Hepatic stellate cell (primary cell): Measurements from ENCODE around the gene AOPEP.

ENCODE experiments used
- DNase-seq: peaks from one replicate; pipeline ENCODE4 v3.0.0; 2011; ENCODE audit warnings: low spot score

AOPEP gene

DNA sequence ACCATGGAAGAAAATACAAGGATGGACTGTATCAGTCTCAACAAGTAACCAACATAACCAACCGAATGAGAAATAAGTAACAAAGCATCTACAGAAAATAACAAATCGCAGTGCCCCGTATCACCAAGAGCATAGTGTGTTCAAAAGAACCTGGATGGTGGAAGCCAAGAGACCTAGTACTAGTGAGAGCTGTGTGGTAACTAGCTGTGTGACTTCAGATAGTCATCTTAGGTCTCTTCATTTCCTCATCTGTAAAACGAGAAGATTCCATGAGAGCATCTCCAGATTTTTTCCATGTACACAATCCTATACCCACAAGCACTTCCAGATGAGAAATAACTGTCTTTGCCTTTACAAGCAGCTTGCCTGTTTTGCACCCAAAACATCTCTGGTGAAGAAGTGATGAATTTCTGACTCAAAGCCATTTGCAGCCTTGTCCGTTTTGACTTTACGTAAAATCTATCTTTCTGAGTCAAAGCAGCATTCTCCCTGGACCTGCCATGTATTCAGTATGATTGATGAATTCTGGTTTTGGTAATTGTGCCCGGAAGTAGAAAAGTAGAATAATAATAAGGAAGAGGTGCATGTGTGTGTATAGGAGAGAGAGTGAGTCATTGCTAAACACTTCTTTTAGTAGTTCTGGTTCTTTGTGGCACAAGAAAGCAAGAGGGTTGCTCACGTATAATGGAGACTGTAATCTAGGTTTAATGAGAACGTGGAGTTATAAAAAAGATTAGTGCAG lies 41.0 kb downstream of the AOPEP start:
- DNase-seq = no peak

DNA sequence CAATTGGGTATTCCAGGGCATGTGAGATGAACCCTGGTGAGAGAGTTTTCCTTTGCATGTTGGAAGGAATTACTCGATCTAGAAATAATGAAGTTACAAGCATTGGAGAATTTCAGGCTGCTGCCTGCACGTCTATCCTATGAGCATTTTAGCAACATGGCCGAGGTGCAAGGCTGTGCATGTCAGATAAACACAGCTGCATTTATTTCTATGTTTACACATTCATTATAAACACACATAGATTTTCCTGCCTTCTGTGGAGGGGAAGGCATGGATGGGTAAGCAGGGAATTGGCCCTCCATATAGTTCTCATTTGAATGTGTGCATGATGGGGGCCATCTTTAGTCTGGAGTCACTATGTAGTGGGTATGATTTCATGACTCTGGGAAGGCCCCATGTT lies 42.3 kb downstream of the AOPEP start:
- no peak for DNase-seq

DNA sequence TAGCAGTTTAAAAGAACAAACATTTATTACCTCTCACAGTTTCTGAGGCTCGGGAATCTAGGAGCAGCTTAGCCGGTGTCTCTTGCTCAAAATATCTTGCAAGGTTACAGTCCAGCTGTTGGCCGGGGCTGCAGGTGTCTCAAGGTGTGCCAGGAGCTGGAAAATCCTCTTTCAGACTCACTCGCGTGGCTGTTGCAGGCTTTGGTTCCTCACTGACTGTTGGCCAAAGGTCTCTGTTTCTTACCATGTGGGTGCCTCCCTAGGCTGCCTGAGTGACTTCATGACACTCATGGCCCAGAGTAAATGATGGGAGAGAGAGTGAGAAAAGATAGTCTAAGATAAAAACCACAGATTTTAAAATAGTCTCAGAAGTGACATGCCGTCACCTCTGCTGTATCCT lies 43.8 kb downstream of the AOPEP start:
- DNase-seq = no peak

DNA sequence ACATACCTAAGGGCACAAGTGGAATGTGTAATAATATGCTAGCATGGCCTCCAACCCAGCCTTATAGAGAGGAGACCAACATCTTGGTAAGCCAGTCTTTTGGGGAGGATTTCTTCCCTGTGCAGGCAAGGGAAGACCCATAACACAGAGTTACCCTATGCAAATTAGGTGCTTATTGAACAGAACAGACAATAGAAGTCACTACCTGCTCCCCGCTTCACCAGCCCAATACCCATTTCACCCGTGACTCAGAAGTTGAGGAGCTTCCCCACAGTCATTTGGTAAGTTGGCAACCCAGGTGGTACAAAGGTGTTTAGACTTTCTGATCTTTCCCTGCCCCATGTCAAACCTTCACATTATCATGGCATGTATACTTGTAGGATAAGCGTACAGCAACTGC lies 44.6 kb downstream of the AOPEP start:
- DNase-seq = no peak

DNA sequence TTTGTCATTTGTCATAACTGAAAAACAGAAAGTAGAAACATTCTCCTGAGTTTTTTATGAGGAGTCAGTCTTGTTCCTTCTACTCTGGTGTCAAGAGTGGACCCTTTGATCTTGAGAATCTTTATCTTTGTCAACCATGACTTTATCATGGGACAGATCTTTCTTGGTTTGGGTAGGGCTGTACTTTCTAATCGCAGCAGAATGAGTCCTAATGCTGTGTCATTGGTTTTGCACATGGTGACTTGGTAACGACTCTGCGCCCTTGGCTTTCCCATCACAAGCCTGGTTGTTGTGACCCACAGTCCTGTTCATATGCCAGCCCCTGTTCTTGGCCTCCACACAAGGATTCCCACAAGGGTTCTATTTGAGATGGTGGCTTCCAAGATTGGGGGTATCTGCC lies 45.6 kb downstream of the AOPEP start:
- no peak for DNase-seq

DNA sequence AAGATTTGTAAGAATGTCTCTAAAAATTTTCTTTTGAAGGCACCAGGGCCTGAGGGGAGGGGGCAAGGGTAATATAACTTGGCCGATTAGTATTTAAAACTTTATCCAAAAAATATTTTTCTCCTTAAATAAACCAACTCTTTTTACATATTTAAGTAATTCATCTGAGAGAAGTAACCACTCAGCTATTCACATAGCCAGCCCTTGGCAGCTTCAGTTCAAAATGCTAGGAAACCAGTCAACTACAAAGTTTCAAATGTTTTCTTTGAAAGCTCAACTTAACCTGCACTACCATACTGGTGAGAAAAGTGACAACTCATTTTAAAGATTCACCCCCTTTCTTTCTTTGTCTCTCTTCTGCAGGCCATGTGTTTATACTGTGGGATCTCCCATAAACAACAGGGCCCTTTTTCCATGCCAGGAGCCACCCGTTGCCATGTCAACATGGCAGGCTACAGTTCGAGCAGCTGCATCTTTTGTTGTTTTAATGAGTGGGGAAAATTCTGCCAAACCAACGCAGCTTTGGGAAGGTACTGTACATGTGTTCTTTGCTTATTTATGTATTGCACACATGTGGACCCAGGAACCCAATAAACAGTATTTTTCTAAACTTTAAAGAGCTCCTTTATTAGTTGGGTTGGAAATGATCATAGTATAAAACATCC lies 46.3 kb downstream of the AOPEP start:
- peak; percentile 28 for DNase-seq

DNA sequence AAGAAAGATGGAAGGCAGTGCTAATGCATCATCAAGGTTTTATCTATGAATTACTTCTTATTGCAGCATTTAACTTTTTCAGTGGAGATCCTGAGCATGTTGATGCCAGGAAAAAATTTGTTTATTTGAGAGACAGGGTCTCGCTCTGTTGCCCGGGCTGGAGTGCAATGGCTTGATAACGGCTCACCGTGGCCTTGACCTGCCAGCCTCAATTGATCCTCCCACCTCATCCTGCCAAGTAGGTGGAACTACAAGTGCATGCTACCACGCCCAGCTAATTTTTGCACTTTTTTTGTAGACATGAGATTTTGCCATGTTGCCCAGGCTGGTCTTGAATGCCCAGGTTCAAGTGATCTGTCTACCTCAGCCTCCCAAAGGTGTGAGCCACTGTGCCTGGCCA lies 47.2 kb downstream of the AOPEP start:
- DNase-seq = no peak

DNA sequence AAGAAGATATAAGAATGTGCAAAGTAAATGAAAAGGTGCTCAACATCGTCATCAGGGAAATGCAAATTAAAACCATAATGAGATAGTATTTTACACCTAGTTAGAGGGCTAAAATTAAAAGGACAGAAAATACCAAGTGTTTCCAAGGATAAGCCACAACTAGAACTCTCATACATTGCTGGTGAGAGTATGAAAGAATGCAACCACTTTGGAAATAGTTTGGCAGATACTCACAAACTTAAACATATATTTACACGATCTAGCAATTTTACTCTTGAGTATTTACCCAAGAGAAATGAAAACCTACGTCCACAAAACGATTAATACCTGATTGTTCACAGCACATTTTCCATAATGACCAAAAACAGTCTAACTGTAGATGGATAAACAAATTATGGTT lies 51.5 kb downstream of the AOPEP start:
- no peak for DNase-seq

DNA sequence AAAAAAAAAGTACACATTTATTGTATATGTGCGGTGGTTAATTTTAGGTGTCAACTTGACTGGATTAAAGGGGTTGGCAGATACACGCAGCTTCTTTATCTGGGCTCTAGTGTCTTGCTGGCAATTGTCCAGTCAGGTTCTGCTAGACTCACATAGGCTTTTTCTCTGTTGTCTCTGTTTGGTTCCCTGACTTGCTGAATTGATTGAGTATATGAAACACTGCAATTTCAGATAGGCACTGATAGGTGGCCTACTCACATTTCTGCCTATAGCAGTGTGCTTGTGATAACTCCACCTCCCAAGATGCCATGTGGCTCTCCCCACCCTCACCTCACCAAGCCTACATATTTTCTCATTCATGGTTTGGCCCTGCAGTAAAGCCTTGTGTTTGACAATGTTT lies 52.5 kb downstream of the AOPEP start:
- no peak for DNase-seq

DNA sequence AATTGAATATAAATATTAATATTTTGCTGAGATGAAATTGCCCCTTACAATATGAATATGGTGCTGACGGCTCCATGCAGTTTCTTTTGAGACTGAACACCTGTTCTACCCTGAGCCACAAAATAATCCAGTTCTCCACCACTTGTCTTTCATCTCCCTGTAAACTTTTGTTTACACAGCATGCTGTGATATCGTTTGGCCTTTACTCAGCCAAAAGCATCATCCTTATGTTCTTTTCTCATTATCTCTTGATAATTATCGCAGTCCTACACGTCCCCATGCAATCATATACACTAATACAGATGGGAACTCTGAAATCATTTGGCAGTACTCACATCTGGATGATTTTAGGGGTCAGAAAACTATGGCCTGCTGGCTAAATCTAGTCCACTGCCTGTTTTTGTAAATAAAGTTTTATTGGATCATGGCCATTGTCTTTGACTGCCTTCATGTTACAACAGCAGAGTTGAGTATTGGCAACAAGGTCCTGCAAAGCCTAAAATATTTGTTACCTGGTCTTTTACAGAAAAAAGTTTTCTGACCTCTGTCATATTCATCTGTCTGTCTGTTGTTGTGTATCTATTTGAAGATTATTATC lies 53.3 kb downstream of the AOPEP start:
- no peak for DNase-seq

DNA sequence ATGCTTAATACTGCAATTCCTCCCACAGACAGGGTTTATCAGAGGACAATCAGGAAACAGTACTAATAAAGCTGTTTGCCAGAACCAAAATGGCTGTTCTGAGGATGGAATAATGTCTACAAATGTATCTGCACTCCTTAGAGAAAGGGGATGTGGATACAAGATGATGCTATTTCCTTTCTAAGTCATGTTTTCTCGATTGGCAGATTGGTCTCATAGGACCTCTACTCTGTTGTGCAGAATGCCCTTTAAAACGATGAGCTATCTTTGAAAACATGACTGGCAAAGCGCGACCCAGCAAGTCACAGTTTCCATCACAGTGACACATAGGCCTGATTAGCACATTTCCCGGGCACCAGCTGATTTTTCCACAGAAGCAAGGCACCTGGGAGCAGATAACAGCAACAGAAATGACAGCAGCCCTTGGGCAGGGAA lies 54.0 kb downstream of the AOPEP start:
- no peak for DNase-seq

DNA sequence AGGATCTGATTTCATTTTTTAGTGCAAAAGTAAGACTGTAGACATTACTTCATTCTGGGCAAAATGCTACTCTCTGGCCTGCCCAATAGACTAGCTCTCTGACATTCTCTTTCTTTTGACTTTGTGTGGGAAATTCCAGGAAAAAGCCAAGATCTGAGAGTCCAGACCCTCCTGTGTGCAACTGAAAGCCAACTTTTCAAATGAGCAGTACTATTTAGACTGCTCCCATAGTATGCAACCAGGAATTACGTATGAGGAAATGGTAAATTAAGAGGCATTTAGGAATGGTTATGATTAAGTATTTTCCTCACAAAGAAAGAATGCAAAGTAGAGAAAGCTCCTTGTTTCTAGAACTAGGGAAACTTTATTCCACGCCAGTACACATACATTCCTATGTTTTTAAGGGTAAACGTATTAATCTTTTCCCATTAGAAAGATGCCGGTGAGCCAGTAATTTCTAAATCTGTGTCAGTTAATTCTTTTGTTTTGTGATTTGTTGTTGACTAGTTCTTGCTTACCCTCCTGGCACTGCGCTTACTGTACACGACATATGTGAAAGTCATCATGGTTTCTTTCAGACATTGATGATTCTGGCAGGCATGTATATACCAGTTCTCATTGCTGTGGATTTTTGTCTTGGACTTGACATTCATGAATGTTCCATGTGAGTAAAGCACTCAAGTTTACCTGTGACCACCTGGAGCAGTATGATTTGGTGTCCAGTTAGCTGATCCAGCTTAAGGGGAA lies 56.0 kb downstream of the AOPEP start:
- DNase-seq = no peak

DNA sequence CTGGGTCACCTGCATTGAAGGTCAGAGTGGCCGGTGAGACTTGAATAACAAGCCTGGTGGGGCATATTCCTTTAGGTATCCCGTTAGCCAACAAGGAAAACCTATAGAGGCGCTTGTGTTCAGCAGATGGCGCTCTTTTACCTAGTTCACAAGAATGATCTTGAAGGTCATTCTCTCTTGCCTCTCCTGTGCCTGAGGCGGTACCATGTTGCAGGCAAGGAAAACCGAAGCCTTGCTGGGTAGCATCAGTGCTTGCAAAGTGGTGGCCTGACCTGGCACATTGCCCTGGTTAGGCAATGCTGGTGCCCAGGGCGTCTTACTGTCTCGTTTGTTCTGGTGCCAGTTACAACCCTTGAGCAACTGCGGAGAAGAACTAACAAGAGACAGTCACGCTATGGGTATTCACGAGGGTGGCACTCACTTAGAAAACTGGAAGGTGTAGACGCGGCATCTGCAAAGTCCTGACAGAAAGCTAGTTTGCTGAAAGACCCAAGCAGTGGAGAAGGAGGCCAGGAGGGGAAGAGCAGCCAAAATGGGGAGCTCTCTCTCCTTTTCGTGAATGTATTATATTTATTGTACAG lies 56.7 kb downstream of the AOPEP start:
- DNase-seq = peak; percentile 50

DNA sequence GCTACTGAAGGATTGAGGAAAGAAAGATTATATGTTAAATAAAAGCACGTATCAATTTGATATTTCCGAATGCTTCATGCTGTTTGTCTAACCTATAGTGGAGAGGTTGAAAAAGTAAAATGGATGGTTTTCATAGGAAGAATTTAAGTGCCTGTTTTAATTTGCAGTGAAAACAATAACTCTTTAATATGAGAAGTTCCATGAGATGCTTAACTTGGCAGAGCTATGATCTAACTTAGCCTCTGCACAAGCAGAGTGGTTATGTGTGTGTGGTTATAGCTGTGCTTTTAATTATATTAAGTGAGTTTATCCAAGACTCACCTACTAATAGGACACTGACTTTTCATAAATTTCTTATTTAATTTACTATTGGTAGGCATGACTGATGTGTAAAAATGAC lies 57.4 kb downstream of the AOPEP start:
- no peak for DNase-seq

DNA sequence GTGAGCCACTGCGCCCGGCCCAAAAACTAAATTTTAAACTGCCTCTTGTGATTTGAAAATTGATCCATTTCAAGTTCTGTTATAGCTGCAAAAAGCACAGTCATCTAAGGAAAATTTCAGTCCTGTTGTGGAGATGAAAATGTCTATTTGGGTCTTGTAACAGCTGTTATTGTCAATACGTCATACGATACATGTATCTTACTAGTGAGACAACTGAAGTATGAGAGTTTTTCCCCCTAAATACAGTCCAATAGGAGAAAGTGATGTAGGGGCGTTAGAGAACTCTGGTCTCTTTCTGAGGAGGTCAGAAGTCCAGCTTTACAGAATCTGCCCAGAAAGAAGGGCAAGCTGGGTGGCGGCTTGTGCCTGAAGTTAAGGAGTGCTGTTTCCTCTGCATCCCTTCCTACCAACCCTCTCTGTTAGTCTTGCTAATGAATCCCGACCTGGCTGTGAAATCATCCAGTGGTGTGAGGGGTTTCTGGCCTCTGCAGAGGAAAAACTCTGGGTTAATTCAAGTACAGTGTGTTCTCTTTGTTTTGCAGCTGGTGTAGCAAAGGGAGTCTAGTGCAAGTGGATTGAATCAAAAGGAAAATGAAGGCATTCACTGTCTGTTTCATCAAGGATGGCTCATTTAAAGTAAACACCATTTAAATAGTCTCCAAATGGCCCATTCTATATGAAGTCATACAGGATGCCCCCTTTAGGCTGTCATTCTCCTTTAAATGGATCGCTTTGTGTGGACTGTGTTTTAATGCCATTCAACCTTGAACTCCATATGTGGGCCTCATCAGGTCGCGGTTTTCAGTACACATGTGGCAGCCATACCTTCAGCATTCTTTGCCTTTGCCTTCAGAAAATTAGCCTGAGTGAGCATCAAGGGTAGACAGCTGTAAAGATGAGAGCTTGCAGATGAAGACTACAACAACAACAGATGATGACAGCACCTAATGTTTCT lies 59.0 kb downstream of the AOPEP start:
- no peak for DNase-seq

DNA sequence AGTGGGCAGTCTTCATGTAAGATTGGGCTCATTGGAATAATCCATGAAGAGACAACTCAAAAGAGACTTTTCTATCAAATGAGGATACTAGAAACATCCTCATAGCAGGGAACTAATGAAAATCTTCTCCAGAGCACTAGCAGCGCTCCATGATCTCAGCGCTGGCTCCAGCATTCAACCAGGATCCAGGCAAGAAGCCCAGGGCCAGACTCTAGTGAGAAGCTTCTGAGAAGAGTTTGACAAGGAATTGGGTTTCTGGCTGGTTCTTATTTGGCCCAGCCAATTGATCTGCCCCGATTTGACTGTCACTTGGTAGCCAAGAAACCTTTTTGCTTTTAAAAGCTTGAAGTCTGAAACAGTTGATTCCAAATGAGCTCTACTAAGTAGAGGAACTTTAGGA lies 60.1 kb downstream of the AOPEP start:
- no peak for DNase-seq

DNA sequence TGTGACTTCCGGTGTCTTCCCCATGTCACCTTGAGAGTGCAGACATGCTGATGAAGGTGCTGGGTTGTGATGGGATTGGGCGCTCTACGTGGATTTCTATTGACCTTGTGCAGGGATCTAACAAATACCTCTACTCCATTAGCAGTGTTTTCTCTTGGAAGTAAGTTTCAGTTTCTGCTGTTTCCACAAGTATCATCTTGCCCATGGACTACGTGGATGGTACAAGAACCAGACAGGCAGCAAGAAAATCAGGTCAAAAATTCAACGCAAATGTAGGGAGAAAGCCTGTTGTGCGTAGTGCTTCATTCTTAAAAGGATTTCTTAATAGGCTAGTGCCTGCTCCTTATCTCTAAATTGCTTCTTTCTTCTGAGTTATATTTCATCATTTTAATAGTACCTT lies 60.8 kb downstream of the AOPEP start:
- DNase-seq = no peak

DNA sequence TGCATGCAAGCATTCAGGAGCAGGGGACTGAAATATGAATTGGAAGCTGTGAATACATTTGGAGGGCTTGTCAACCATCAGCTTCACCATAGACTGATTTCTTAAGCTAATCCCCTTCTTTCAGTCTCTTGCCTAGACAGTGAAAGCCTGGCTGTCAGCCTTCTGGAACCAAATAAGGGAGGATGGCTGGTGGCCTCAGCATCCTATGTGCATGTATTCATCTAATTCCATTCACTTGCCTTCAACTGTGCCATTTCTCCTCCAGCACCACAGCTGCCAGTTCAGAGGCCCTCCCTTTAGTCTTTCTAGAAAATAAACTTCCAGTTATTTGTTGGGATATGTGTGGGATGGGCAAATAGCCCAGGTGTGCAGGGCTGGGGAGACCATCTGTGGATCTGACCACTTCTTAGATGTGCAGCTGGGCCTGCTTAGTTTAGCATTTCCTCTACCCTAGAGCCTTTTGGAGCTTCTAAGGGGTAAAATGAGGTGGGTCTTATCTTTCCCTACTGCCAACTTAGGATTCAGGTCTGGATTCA lies 62.1 kb downstream of the AOPEP start:
- no peak for DNase-seq

DNA sequence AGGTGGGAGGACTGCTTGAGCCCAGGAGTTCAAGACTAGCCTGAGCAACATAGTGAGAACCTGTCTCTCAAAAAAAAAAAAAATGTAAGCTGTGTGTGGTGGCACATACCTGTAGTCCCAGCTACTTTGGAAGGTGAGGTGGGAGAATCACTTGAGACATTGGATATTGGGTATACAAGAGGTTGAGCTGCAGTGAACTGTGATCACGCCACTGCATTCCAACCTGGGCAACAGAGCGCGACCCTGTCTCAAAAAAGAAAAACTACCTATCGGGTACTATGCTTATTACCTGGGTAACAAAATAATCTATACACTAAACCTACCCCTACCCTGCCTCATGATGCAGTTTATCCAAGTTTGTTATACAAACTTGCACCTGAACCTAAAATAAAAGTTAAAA lies 64.9 kb downstream of the AOPEP start:
- DNase-seq = no peak

DNA sequence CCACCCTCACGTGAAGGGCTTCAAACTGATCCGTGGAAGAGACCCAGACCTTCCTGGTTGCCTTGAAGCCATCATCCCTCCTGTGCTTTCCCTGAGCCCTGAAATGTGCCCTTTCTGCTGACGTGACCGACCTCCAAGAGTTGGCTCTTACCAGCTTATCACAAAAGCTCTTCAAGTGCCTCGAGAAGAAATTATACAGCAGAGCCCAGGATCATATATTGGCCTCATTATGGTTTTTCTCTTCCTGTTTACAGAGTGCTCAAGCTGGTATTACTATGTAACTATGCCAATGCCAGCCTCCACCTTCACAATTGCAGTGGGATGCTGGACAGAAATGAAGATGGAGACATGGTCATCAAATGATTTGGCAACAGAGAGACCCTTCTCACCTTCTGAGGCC lies 66.0 kb downstream of the AOPEP start:
- DNase-seq = no peak
